NCI-H345 treated with DMSO at 0.1 percent for 48 hours (cell line): ENCODE data around the gene BET1L.
A peak's percentile ranks its signal among the peaks of the same experiment; 100 is the strongest.

ENCODE experiments used
- DNase-seq: peaks from one replicate; lab custom pipeline; 2025; ENCODE audit not compliant: unreplicated experiment; lab: John Stamatoyannopoulos, UW

BET1L gene

DNA sequence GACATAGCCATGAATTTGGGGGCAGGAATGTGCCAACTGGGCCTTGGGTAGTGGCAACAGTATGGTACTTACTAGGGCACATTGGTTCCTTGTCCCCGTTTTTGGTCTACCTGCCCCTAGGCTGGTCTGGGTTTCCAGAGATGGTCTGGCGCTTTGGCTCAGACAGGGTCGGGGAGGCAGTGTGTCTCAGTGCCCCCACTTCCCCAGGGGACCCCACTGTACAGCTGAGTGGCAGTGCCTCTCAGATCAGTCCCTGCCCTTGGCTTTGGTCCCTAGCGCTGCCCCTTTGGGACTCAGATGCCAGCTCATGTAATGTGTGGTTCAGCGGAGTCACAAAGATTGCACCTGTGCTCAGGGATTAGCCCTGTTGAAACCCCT, 3.6 kb upstream of the BET1L start:
- DNase-seq = no peak

DNA sequence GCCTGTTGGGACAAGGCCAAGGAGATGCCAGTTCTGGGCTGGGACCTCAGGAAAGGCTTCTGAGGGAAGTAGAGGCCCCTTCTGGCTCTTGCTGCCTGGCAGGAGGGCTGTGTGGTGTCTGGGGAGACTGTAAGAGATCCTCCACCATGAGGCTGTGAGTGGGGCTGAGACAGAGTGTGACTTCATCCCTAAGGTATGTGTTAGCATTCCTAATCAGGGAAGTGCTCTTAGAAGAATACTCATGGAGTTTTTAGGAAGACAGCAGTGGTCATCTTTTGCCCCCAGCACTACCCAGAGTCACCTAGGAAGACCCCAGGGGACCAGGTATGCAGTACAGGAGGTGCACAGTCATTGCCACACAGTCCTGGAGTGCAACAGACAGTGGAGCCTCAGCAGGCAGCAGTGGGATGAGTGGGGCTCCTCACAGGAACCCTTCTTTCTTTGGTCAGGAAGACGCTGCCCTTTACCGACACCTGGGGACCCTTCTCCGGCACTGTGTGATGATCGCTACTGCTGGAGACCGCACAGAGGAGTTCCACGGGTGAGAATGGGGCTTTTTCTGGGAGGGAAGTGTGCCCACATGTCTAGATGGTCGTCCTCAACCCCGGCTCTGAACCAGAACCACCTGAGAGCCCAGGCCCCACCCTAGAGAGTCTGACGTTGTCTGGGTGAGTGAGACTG, 3.1 kb upstream of the BET1L start:
- DNase-seq = no peak

GRCh38 chr11:209275-210121, 2.3 kb upstream of the BET1L start:
- DNase-seq = no peak

DNA sequence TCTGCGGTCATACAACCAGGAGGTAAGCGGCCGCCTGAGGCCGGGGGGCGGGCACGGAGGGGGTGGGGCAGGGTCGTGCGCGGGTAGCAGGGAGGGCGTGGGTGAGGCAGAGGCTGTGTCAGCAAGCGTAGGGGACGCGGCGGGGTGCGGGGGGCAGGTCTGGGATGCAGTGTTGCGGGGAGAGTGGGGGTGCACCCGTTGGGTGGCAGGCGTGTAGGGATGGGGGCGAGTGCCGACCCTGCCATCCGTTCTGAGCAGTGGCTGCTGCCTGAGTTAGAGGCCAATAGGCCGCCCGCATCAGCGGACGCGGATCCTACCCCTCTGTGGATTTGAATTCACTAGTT, 1.7 kb upstream of the BET1L start:
- no peak for DNase-seq

- peak; percentile 63 for DNase-seq
These were observed 1.1 kb upstream of the BET1L start for GRCh38 chr11:208181-208916.

GRCh38 chr11:207863-208180, 623 bp upstream of the BET1L start:
- DNase-seq = no peak

DNA sequence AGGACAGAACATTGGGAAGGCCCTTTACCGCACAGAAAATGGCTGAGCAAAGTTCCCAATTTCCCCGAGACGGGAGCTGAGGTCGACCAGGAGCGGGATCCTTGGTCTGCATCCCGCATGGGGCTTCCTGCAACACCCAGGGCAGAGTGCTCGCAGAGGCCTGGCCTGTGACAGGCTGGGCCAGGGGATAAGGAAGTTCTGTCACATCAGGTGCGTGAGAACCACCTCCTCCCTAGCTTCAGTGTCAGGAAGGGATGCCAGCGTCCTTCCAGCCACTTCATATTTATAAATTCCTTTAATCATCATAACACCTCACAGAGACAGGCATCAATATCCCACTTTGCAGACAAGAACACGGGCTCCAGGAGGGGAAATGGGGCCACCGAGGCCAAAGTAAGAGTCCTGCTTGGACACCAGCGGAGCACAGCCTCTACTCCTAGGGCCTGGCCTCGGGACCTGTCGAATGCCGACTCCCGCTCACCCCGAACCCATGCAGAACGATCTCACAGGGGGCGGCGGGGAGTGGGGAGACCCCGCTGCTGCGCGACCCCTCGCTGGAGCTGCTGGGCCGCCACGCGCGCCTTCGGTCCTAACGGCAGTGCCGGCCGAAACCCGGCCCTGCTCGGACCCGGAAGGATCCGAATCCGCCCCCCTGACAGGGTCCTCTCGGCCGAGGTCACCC, 532 bp downstream of the BET1L start:
- no peak for DNase-seq

GRCh38 chr11:206002-206384, 1.2 kb downstream of the BET1L start:
- DNase-seq = no peak

DNA sequence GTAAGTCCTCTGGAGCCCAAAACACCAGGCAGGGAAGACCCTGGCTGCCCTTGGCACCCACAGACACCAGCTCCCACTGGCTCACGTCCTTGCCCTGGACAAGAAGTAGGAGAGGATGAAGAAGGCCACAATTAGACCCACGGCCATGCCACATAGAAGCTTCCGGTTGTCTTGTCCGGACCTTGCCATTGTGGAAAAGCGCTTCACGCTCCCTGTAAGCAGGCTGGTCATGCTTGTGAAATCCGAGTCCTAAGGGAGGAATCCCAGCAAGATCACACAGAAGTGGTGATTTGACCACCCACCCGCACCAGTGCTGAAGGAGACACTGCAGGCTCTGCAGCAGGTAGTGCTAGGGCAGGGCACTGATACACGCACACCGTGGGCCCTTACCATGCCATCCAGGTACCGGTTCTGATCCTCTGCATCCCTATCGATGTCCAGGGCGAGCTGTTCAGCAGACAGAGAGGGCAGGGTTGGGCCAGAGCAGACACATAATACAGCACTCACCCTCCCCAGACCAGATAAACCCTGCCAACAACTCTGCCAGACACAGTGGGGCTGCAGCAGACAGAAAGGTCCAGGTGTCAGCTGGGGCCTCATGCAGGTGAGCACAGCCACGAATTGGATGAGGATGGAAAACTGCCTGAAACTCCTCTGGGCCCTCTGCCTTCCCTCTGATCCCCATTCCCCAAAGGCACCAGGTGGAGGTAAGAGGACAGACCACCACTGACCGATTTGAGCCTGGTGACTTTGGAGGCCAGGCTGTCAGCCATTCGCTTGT, 1.8 kb downstream of the BET1L start:
- DNase-seq = no peak

- DNase-seq = no peak
These were observed 2.6 kb downstream of the BET1L start for GRCh38 chr11:204587-205109.

DNA sequence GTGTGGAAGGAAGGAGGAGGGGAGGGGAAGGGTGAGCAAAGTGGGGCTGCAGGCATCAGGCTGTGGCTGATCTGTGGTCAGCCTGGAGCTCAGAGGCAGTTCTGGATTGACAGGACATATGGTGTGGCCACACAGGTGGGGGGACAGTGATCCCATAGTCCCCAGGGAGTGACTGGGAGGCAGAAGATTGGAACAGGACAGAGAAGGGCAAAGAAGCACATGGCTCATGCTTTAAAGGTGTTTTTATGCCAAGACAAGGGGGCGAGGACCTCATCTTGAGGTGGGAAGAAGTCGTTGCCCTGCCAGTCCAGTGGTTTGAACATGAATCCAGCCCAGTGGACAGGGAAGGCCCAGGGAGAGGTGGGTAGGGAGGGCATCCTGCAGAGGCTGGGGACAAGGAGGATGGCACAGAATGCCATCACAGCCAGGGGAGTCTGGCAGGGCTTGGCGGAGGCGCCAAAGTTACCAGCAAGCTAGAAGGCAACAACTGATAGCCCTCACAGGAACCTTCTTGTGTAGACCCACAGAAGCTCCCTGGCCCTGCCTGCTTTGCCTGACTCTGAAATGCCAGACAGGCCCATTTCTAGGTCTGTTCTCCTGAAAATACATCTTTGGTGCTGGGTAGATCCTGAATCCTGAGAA, 3.1 kb downstream of the BET1L start:
- DNase-seq = no peak

- DNase-seq = no peak
These were observed 3.9 kb downstream of the BET1L start for GRCh38 chr11:203056-203944.

GRCh38 chr11:202490-202889, 4.7 kb downstream of the BET1L start:
- DNase-seq = no peak

- DNase-seq = no peak
These were observed 5.2 kb downstream of the BET1L start for GRCh38 chr11:201966-202365.

- no peak for DNase-seq
These were observed 6.8 kb downstream of the BET1L start for GRCh38 chr11:200224-201003.

- no peak for DNase-seq
These were observed 7.4 kb downstream of the BET1L start for GRCh38 chr11:199782-200181.

DNA sequence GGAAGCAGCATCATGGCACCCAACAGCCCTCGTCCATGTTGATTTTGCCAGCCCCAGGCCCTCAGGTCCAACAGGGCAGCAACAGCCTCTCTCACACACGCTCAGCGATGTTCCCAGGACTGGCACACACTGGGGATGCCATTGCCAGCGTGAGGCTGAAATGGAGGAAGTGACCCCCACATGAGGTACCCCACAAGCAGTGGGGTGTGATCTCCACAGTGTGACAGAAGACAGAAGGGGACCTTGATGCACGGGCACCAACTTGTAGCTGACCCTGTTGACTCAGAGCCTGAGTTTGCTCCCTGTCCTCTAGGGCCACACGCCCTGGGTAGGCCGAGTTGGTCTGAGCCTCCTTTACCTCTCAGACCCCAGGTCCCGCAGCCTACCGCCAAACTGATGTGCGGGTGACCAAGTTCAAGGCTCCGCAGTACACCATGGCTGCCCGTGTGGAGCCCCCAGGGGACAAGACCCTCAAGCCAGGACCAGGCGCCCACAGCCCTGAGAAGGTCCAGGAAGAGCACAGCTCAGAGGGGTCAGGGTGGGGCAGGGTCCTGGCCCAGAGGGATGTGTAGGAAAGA, 8.1 kb downstream of the BET1L start:
- DNase-seq = no peak

GRCh38 chr11:198236-198806, 8.9 kb downstream of the BET1L start:
- DNase-seq = no peak
